Smooth muscle cell (in vitro differentiated cells): Measurements from ENCODE around the gene KIAA1671. TPM values are rescaled to one million over a fixed set of nuclear protein-coding genes. Genes with fewer than 3 reads are reported as not detected.

Experiments used
- DNase-seq: peaks from one replicate; lab custom pipeline; 2025; ENCODE audit not compliant: unreplicated experiment; lab: John Stamatoyannopoulos, UW
- H2AFZ ChIP-seq: fragments of 200-600 bp; sonication (generic); 2 replicates; pipeline ENCODE4 v1.6.0; 2016; ENCODE audit warnings: antibody characterized with exemption, low read depth, mild to moderate bottlenecking
- H3F3A ChIP-seq: fragments of 200-600 bp; sonication (generic); 2 replicates; pipeline ENCODE4 v1.6.0; 2017; ENCODE audit warnings: antibody characterized with exemption, low read depth
- H3K27ac ChIP-seq: fragments of 200-600 bp; sonication (generic); 2 replicates; pipeline ENCODE4 v1.5.1; 2016; ENCODE audit warnings: low read depth, mild to moderate bottlenecking
- H3K27me3 ChIP-seq: fragments of 200-600 bp; sonication (generic); 2 replicates; pipeline ENCODE4 v1.6.1; 2016; ENCODE audit warnings: low read depth, mild to moderate bottlenecking
- H3K36me3 ChIP-seq: fragments of 200-600 bp; sonication (generic); 2 replicates; pipeline ENCODE4 v1.5.1; 2016; ENCODE audit warnings: low read depth
- H3K4me1 ChIP-seq: fragments of 200-600 bp; sonication (generic); 2 replicates; pipeline ENCODE4 v1.5.1; 2016; ENCODE audit warnings: low read depth
- H3K4me2 ChIP-seq: fragments of 200-600 bp; sonication (generic); 2 replicates; pipeline ENCODE4 v1.6.0; 2016; ENCODE audit warnings: mild to moderate bottlenecking
- H3K4me3 ChIP-seq: fragments of 200-600 bp; sonication (generic); 2 replicates; pipeline ENCODE4 v1.5.1; 2016; ENCODE audit warnings: mild to moderate bottlenecking
- H3K79me2 ChIP-seq: fragments of 200-600 bp; sonication (generic); 2 replicates; pipeline ENCODE4 v1.6.0; 2016; ENCODE audit warnings: low read depth, mild to moderate bottlenecking
- H3K9ac ChIP-seq: fragments of 200-600 bp; sonication (generic); 2 replicates; pipeline ENCODE4 v1.6.0; 2016; ENCODE audit warnings: low read depth
- H3K9me3 ChIP-seq: fragments of 200-600 bp; sonication (generic); replicated peaks from 2 replicates; pipeline ENCODE4 v1.5.1; 2016; ENCODE audit warnings: low read depth
- H4K20me1 ChIP-seq: fragments of 200-600 bp; sonication (generic); 2 replicates; pipeline ENCODE4 v1.6.0; 2016; ENCODE audit warnings: low read depth
- CTCF ChIP-seq: fragments of 200-600 bp; sonication (generic); IDR thresholded peaks from 2 replicates; pipeline ENCODE4 v1.5.1; 2017; ENCODE audit warnings: borderline replicate concordance, mild to moderate bottlenecking, antibody characterized with exemption; ENCODE audit not compliant: insufficient read depth, poor library complexity, severe bottlenecking
- WGBS: methylation state at CpG from one replicate; pipeline ENCODE4 v1.1.7; 2016; ENCODE audit warnings: low lambda C conversion rate; 5-methylcytosine and 5-hydroxymethylcytosine counted together
- polyA plus RNA-seq: library from polyadenylated mRNA; unstranded; fragments of >200 nt; fragmentation: Nextera tagmentation; extraction: Ambion mirVana; gene quantifications from 2 replicates; pipeline ENCODE4 v1.2.1, GENCODE V29; 2016
- total RNA-seq: library from RNA; depleted of rRNA; stranded (reverse); fragments of >200 nt; gene quantifications from 2 replicates; pipeline ENCODE4 v1.2.3, GENCODE V29; 2014

KIAA1671 gene
- total and polyA plus RNA-seq, 2 experiments from 2014 or later: 1.7 to 7.6 TPM

- peak; percentile 31 for TF ChIP-seq CTCF
- Histone ChIP-seq H3K27ac (no peak overlapping the region), H3K36me3 (no peaks in the 10 kb centered on the region), H3K4me3 (no peak overlapping the region), H3K9ac (no peak overlapping the region), H3K9me3 (no peaks in the 10 kb centered on the region), H3K4me1 (no peaks in the 10 kb centered on the region), H2AFZ (no peak overlapping the region), H3K79me2 (no peaks in the 10 kb centered on the region), H3F3A (no peaks in the 10 kb centered on the region), H3K4me2 (no peak overlapping the region), H4K20me1 (no peaks in the 10 kb centered on the region), H3K27me3 (no peaks in the 10 kb centered on the region)
- WGBS: 91% methylated on average over 2 of the region's 2 CpGs
- no peak for DNase-seq
These were observed 98.6 kb downstream of the KIAA1671 start for GRCh38 chr22:25051073-25051472.

- Histone ChIP-seq H3F3A (no peaks in the 10 kb centered on the region), H3K4me2 (no peak overlapping the region), H2AFZ (no peak overlapping the region), H3K27ac (no peak overlapping the region), H3K9ac (no peak overlapping the region), H3K36me3 (no peaks in the 10 kb centered on the region), H3K79me2 (no peaks in the 10 kb centered on the region), H4K20me1 (no peaks in the 10 kb centered on the region), H3K27me3 (no peaks in the 10 kb centered on the region), H3K4me3 (no peak overlapping the region), H3K4me1 (no peaks in the 10 kb centered on the region), H3K9me3 (no peaks in the 10 kb centered on the region)
- no peak for DNase-seq
- WGBS: 84% methylated on average over 9 of the region's 9 CpGs
- no peak for TF ChIP-seq CTCF
These were observed 99.6 kb downstream of the KIAA1671 start for GRCh38 chr22:25051983-25052710.

- H3K36me3 ChIP-seq: no peaks in the 10 kb centered on the region
- no peak overlapping the region for H2AFZ ChIP-seq
- DNase-seq: no peak
- H3K4me2 ChIP-seq: no peak overlapping the region
- H3K9me3 ChIP-seq: no peaks in the 10 kb centered on the region
- no peaks in the 10 kb centered on the region for H3K27me3 ChIP-seq
- H3F3A ChIP-seq: no peaks in the 10 kb centered on the region
- peak overlapping the region; percentile 28 for H3K27ac ChIP-seq
- H4K20me1 ChIP-seq: no peaks in the 10 kb centered on the region
- no peaks in the 10 kb centered on the region for H3K79me2 ChIP-seq
- 66% methylated on average over 7 of the region's 7 CpGs for WGBS
- no peak overlapping the region for H3K9ac ChIP-seq
- H3K4me1 ChIP-seq: no peaks in the 10 kb centered on the region
- TF ChIP-seq CTCF: no peak
- H3K4me3 ChIP-seq: no peak overlapping the region
These were observed 100.8 kb downstream of the KIAA1671 start for GRCh38 chr22:25053153-25053805.
